NT2/D1 (cell line): ENCODE results near the gene GHRHR.

Experiments used
- DNase-seq: peaks from one replicate; pipeline ENCODE4 v3.0.0-alpha.2; 2011; ENCODE audit warnings: low read depth, low spot score
- H3K27me3 ChIP-seq: 2 replicates; pipeline ENCODE4 v1.6.0; 2011; ENCODE audit warnings: mild to moderate bottlenecking; ENCODE audit not compliant: insufficient read length, insufficient read depth
- H3K36me3 ChIP-seq: 2 replicates; pipeline ENCODE4 v1.6.1; 2011; ENCODE audit warnings: mild to moderate bottlenecking, low read length, mixed read lengths; ENCODE audit not compliant: insufficient read depth, insufficient read length
- H3K4me1 ChIP-seq: 2 replicates; pipeline ENCODE4 v1.5.1; 2011; ENCODE audit not compliant: insufficient read depth, insufficient read length
- H3K4me3 ChIP-seq: 2 replicates; pipeline ENCODE4 v1.5.1; 2011; ENCODE audit warnings: low read depth; ENCODE audit not compliant: insufficient read length
- H3K9ac ChIP-seq: 2 replicates; pipeline ENCODE4 v1.6.0; 2011; ENCODE audit warnings: low read depth; ENCODE audit not compliant: insufficient read length
- H3K9me3 ChIP-seq: 2 replicates; pipeline ENCODE4 v1.5.1; 2011; ENCODE audit warnings: mild to moderate bottlenecking, low read length; ENCODE audit not compliant: insufficient read depth
- SUZ12 ChIP-seq: IDR thresholded peaks from 2 replicates; pipeline ENCODE4 v1.6.1; 2011; ENCODE audit not compliant: insufficient read length, insufficient read depth; ENCODE audit errors: extremely low read depth
- YY1 ChIP-seq: IDR thresholded peaks from 2 replicates; pipeline ENCODE4 v1.6.1; 2011; ENCODE audit not compliant: insufficient read length, insufficient read depth
- ZNF274 ChIP-seq: IDR thresholded peaks from 2 replicates; pipeline ENCODE4 v1.6.1; 2011; ENCODE audit warnings: mild to moderate bottlenecking, low read depth, low read length

The GHRHR gene

DNA sequence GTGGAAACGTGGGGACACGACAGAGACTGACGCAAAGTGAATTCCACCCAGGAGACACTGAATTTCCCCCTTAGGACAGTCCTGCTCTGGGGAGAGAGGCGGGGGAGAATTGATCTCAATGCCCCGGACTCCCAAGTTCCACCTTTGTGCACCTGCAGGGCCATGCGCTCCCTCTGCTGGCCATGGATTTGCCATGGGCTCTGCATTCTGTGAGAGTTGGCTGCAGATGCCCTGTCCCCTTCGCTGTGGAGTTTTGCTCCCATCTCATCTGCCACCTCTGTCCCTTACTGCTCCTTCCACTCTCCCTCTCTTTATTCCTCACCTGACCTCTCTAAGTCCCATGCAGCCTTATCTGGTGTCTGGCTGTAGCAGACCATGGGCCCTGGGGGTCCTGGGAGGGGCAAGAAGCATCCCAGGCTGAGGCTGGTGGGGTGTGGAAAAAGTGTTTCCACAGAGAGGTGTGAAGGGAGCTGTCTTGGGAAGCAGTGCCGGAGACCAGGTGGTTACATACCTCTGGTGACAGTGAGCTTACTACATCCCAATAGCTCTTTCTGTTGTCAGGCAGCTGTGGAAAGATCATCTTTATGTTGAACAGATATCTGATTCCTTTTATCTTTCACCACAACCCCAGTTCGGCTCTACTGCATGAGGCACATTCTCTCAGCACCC is 14.3 kb downstream of the GHRHR start:
- Histone ChIP-seq H3K4me1 (peaks cover 9% of the 10 kb centered on the region), H3K9ac (no peak overlapping the region), H3K27me3 (no peaks in the 10 kb centered on the region), H3K9me3 (no peaks in the 10 kb centered on the region), H3K4me3 (no peak overlapping the region), H3K36me3 (no peaks in the 10 kb centered on the region)
- TF ChIP-seq YY1 (no peak), ZNF274 (no peak), SUZ12 (no peak)
- DNase-seq, result no peak

GRCh38 chr7:30979027-30979426 is 15.3 kb downstream of the GHRHR start:
- H3K9me3 ChIP-seq, result no peaks in the 10 kb centered on the region
- no peak overlapping the region for H3K9ac ChIP-seq
- no peaks in the 10 kb centered on the region for H3K36me3 ChIP-seq
- no peak for DNase-seq
- no peak overlapping the region for H3K4me3 ChIP-seq
- no peaks in the 10 kb centered on the region for H3K27me3 ChIP-seq
- peaks cover 9% of the 10 kb centered on the region for H3K4me1 ChIP-seq
- TF ChIP-seq ZNF274 (no peak), SUZ12 (no peak), YY1 (no peak)

DNA sequence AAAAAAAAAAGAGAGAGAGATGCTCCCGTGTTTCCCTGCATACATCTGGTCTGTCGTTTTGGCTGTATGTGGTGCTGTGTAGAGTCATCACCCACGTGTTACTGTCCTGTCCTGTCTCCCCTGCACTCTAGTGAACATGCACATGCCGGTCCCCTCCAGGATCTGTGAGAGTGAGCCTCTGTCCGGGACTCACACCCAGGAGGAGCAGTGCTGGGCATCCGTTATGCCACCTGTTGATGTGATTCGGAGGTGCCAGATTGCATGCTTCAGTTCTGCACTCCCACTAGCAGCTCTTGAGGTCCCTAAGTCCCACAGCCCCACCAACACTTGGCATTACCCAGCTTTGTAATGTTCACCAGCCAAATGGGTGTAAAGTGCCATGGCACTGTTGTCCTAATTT is 16.4 kb downstream of the GHRHR start:
- Histone ChIP-seq H3K4me3 (no peak overlapping the region), H3K27me3 (no peaks in the 10 kb centered on the region), H3K4me1 (peaks cover 1% of the 10 kb centered on the region), H3K9me3 (no peaks in the 10 kb centered on the region), H3K36me3 (no peaks in the 10 kb centered on the region), H3K9ac (no peak overlapping the region)
- TF ChIP-seq ZNF274 (no peak), YY1 (no peak), SUZ12 (no peak)
- DNase-seq, result no peak

- Histone ChIP-seq H3K9me3 (no peaks in the 10 kb centered on the region), H3K4me3 (no peak overlapping the region), H3K9ac (no peak overlapping the region), H3K27me3 (no peaks in the 10 kb centered on the region), H3K36me3 (no peaks in the 10 kb centered on the region), H3K4me1 (peaks cover 6% of the 10 kb centered on the region)
- no peak for DNase-seq
- TF ChIP-seq YY1 (no peak), SUZ12 (no peak), ZNF274 (no peak)
Measured at GRCh38 chr7:30980751-30981150, 17.0 kb downstream of the GHRHR start.

GRCh38 chr7:30983042-30983913 is 19.5 kb downstream of the GHRHR start:
- Histone ChIP-seq H3K4me3 (no peak overlapping the region), H3K36me3 (no peaks in the 10 kb centered on the region), H3K27me3 (peaks cover 4% of the 10 kb centered on the region), H3K9ac (no peak overlapping the region), H3K4me1 (peaks cover 28% of the 10 kb centered on the region), H3K9me3 (no peaks in the 10 kb centered on the region)
- peak; percentile 97 for DNase-seq
- TF ChIP-seq ZNF274, result no peak
- TF ChIP-seq YY1, result no peak

GRCh38 chr7:30983914-30984247 is 20.1 kb downstream of the GHRHR start:
- Histone ChIP-seq H3K4me1 (peaks cover 32% of the 10 kb centered on the region), H3K27me3 (peaks cover 4% of the 10 kb centered on the region), H3K36me3 (no peaks in the 10 kb centered on the region), H3K4me3 (peak overlapping the region; percentile 53), H3K9me3 (no peaks in the 10 kb centered on the region), H3K9ac (peak overlapping the region; percentile 84)
- no peak for TF ChIP-seq SUZ12
- TF ChIP-seq ZNF274, result no peak
- TF ChIP-seq YY1, result no peak
- no peak for DNase-seq

DNA sequence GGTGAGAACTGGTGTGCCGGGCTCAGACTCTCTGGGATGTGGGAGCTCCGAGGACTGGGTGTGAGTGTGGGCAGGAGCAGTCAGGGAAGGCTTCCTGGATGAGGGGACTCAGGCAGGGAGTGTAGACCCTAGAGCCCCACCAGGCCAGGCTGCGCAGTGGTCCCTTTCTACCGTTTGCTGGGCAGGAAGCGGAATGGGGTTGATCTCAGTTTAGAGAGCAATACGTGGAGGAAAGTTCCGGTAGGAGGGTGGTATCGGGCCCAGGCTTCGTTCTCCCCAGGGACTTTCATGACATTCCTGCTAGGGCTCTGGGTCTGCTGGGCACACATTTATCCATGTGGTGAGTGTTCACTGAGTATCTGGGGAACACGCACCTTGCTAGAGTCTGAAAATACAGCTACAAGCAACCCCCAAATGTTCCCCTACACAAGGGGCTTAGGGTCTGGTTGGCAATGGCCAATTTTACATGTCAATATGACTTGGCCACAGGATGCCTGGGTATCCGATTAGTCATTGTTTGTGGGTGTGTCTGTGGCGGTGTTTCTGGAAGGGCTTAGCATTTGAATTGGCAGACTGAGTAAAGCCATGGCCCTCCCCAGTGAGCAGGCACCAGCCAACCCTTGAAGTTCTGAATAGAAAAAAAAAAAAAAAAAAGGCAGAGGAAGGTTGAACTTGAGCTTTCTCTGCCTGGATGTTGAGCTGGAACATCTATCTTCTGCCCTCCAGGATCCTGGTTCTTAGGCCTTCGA is 20.8 kb downstream of the GHRHR start:
- peaks cover 37% of the 10 kb centered on the region for H3K4me1 ChIP-seq
- TF ChIP-seq SUZ12 (no peak), ZNF274 (no peak), YY1 (no peak)
- no peaks in the 10 kb centered on the region for H3K9me3 ChIP-seq
- H3K36me3 ChIP-seq, result no peaks in the 10 kb centered on the region
- DNase-seq, result peak; percentile 97
- H3K9ac ChIP-seq, result peak overlapping the region; percentile 84
- H3K4me3 ChIP-seq, result peak overlapping the region; percentile 53
- peaks cover 4% of the 10 kb centered on the region for H3K27me3 ChIP-seq
